Activated naive CD4-positive, alpha-beta T cell treated with anti-CD3 and anti-CD28 coated beads for 36 hours (primary cell): ENCODE measurements around the gene SEBOX. TPM values are rescaled to one million over a fixed set of nuclear protein-coding genes. Genes with fewer than 3 reads are reported as not detected.

Experiments
- CTCF ChIA-PET: fragments of 350-600 bp; sonication (Branson Sonifier 250); formaldehyde crosslinking; loops from one replicate; lab custom pipeline; 2021; ENCODE audit warnings: antibody characterized with exemption; lab: Charles Lee
- DNase-seq: peaks from one replicate; pipeline ENCODE4 v3.0.0-alpha.2; 2020
- H3K27ac Mint-ChIP-seq: one replicate; pipeline ENCODE4 v1.8.0; 2021; ENCODE audit warnings: mild to moderate bottlenecking, mixed read lengths
- H3K27me3 Mint-ChIP-seq: one replicate; pipeline ENCODE4 v1.8.0; 2021; ENCODE audit warnings: low read depth, mixed read lengths
- H3K36me3 Mint-ChIP-seq: one replicate; pipeline ENCODE4 v1.8.0; 2021; ENCODE audit warnings: low read depth, mixed read lengths
- H3K4me1 Mint-ChIP-seq: one replicate; pipeline ENCODE4 v1.8.0; 2021; ENCODE audit warnings: low read depth, mixed read lengths
- H3K4me3 Mint-ChIP-seq: one replicate; pipeline ENCODE4 v1.8.0; 2021; ENCODE audit warnings: mild to moderate bottlenecking, moderate library complexity, mixed read lengths
- H3K9me3 Mint-ChIP-seq: one replicate; pipeline ENCODE4 v1.8.0; 2021; ENCODE audit warnings: mixed read lengths
- intact Hi-C: fragments of 100-400 bp; cut with micrococcal nuclease; formaldehyde crosslinking; loops from one replicate; pipeline ENCODE4 v1.15.1; 2023
- total RNA-seq, 2 experiments: library from RNA; stranded (reverse); gene quantifications; one replicate each; pipeline ENCODE4 v1.2.3, GENCODE V29; 2021

The SEBOX gene
- total RNA-seq, 2 experiments from 2014 or later, result not detected

- DNase-seq, result no peak
Measured at GRCh38 chr17:28402224-28402630, 37.2 kb upstream of the SEBOX start.

GRCh38 chr17:28399808-28400207, 34.8 kb upstream of the SEBOX start:
- intact Hi-C loops, result no loop called here
- no peak overlapping the region for H3K27ac Mint-ChIP-seq

More at GRCh38 chr17:28402224-28402630, 37.2 kb upstream of the SEBOX start:
- no peaks in the 10 kb centered on the region for H3K9me3 Mint-ChIP-seq
- peaks cover 6% of the 10 kb centered on the region for H3K4me1 Mint-ChIP-seq
- peaks cover 2% of the 10 kb centered on the region for H3K27me3 Mint-ChIP-seq
- intact Hi-C loops, result no loop called here
- CTCF ChIA-PET, result interaction anchor here (1.7 to 2.1 kb wide), 2 partner anchors 14 to 15 kb away, joined by 5 to 14 read pairs; no protein-coding TSS in a partner anchor
- peak overlapping the region; percentile 4 for H3K27ac Mint-ChIP-seq
- no peaks in the 10 kb centered on the region for H3K36me3 Mint-ChIP-seq
- no peak overlapping the region for H3K4me3 Mint-ChIP-seq

GRCh38 chr17:28398280-28398981, 33.4 kb upstream of the SEBOX start:
- Mint-ChIP-seq H3K4me1 (peaks cover 4% of the 10 kb centered on the region), H3K27me3 (no peaks in the 10 kb centered on the region), H3K9me3 (no peaks in the 10 kb centered on the region), H3K36me3 (no peaks in the 10 kb centered on the region), H3K27ac (no peak overlapping the region), H3K4me3 (no peak overlapping the region)
- CTCF ChIA-PET, result interaction anchor here (1.5 kb wide), 1 partner anchor 18 kb away, joined by 6 read pairs; no protein-coding TSS in a partner anchor
- no peak for DNase-seq
- intact Hi-C loops, result no loop called here

More at GRCh38 chr17:28399808-28400207, 34.8 kb upstream of the SEBOX start:
- no peak for DNase-seq
- Mint-ChIP-seq H3K36me3 (no peaks in the 10 kb centered on the region), H3K9me3 (no peaks in the 10 kb centered on the region), H3K4me1 (peaks cover 4% of the 10 kb centered on the region), H3K4me3 (no peak overlapping the region), H3K27me3 (no peaks in the 10 kb centered on the region)
- CTCF ChIA-PET, result interaction anchor here (0.6 to 1.5 kb wide), 2 partner anchors 16 to 135 kb away, joined by 5 to 6 read pairs; no protein-coding TSS in a partner anchor

- Mint-ChIP-seq H3K27ac (no peak overlapping the region), H3K4me1 (peaks cover 4% of the 10 kb centered on the region), H3K9me3 (no peaks in the 10 kb centered on the region), H3K36me3 (no peaks in the 10 kb centered on the region), H3K4me3 (no peak overlapping the region), H3K27me3 (no peaks in the 10 kb centered on the region)
- no peak for DNase-seq
- CTCF ChIA-PET, result no interaction called here
- intact Hi-C loops, result no loop called here
Measured at GRCh38 chr17:28397687-28398279, 32.8 kb upstream of the SEBOX start.

GRCh38 chr17:28397275-28397674, 32.3 kb upstream of the SEBOX start:
- Mint-ChIP-seq H3K27ac (no peak overlapping the region), H3K4me1 (peaks cover 4% of the 10 kb centered on the region), H3K9me3 (no peaks in the 10 kb centered on the region), H3K36me3 (no peaks in the 10 kb centered on the region), H3K4me3 (no peak overlapping the region), H3K27me3 (no peaks in the 10 kb centered on the region)
- CTCF ChIA-PET, result interaction anchor here (0.5 kb wide), 1 partner anchor 19 kb away, joined by 3 read pairs; no protein-coding TSS in a partner anchor
- intact Hi-C loops, result no loop called here
- no peak for DNase-seq

GRCh38 chr17:28396635-28397239, 31.7 kb upstream of the SEBOX start:
- H3K4me3 Mint-ChIP-seq, result no peak overlapping the region
- no peaks in the 10 kb centered on the region for H3K4me1 Mint-ChIP-seq
- intact Hi-C loops, result no loop called here
- no peaks in the 10 kb centered on the region for H3K9me3 Mint-ChIP-seq
- DNase-seq, result no peak
- CTCF ChIA-PET, result interaction anchor here (0.5 to 1.1 kb wide), 2 partner anchors 19 to 145 kb away, joined by 3 read pairs; no protein-coding TSS in a partner anchor
- no peaks in the 10 kb centered on the region for H3K36me3 Mint-ChIP-seq
- no peaks in the 10 kb centered on the region for H3K27me3 Mint-ChIP-seq
- H3K27ac Mint-ChIP-seq, result no peak overlapping the region

GRCh38 chr17:28395968-28396367, 31.0 kb upstream of the SEBOX start:
- no peak for DNase-seq
- intact Hi-C loops, result no loop called here
- Mint-ChIP-seq H3K27ac (no peak overlapping the region), H3K36me3 (peaks cover 2% of the 10 kb centered on the region), H3K4me1 (no peaks in the 10 kb centered on the region), H3K4me3 (no peak overlapping the region), H3K27me3 (no peaks in the 10 kb centered on the region), H3K9me3 (no peaks in the 10 kb centered on the region)
- CTCF ChIA-PET, result interaction anchor here (1.1 kb wide), 1 partner anchor 144 kb away, joined by 3 read pairs; no protein-coding TSS in a partner anchor

GRCh38 chr17:28395426-28395825, 30.4 kb upstream of the SEBOX start:
- Mint-ChIP-seq H3K27me3 (no peaks in the 10 kb centered on the region), H3K27ac (no peak overlapping the region), H3K4me3 (no peak overlapping the region), H3K4me1 (no peaks in the 10 kb centered on the region), H3K36me3 (peaks cover 4% of the 10 kb centered on the region), H3K9me3 (no peaks in the 10 kb centered on the region)
- CTCF ChIA-PET, result interaction anchor here (0.6 kb wide), 1 partner anchor 22 kb away, joined by 3 read pairs; no protein-coding TSS in a partner anchor
- intact Hi-C loops, result no loop called here
- DNase-seq, result no peak

- Mint-ChIP-seq H3K27ac (no peak overlapping the region), H3K4me3 (no peak overlapping the region), H3K36me3 (peaks cover 10% of the 10 kb centered on the region), H3K9me3 (no peaks in the 10 kb centered on the region), H3K27me3 (no peaks in the 10 kb centered on the region), H3K4me1 (no peaks in the 10 kb centered on the region)
- intact Hi-C loops, result no loop called here
- no peak for DNase-seq
- CTCF ChIA-PET, result interaction anchor here (0.6 kb wide), 1 partner anchor 23 kb away, joined by 3 read pairs; no protein-coding TSS in a partner anchor
Measured at GRCh38 chr17:28394337-28395116, 29.5 kb upstream of the SEBOX start.

- CTCF ChIA-PET, result no interaction called here
- Mint-ChIP-seq H3K27ac (no peak overlapping the region), H3K9me3 (no peaks in the 10 kb centered on the region), H3K27me3 (no peaks in the 10 kb centered on the region), H3K36me3 (peaks cover 16% of the 10 kb centered on the region), H3K4me3 (no peak overlapping the region), H3K4me1 (no peaks in the 10 kb centered on the region)
- DNase-seq, result no peak
- intact Hi-C loops, result no loop called here
Measured at GRCh38 chr17:28392491-28392890, 27.5 kb upstream of the SEBOX start.

GRCh38 chr17:28391401-28391800, 26.4 kb upstream of the SEBOX start:
- DNase-seq, result no peak
- CTCF ChIA-PET, result interaction anchor here (0.6 to 1.3 kb wide), 4 partner anchors 8 to 25 kb away, joined by 3 to 4 read pairs (median 3); no protein-coding TSS in a partner anchor
- H3K36me3 Mint-ChIP-seq, result peaks cover 16% of the 10 kb centered on the region
- no peaks in the 10 kb centered on the region for H3K9me3 Mint-ChIP-seq
- intact Hi-C loops, result no loop called here
- no peaks in the 10 kb centered on the region for H3K4me1 Mint-ChIP-seq
- H3K27ac Mint-ChIP-seq, result no peak overlapping the region
- no peaks in the 10 kb centered on the region for H3K27me3 Mint-ChIP-seq
- H3K4me3 Mint-ChIP-seq, result no peak overlapping the region
